HG03108 (cell line): ENCODE results near the gene SERINC4.
"Not testable (repeated sequence)": the region's sequence is repeated elsewhere in the genome, so short reads cannot be mapped to it uniquely, and the experiment has no call there.

Experiments used
- ATAC-seq: cut with Tn5 transposase; IDR thresholded peaks from one replicate; pipeline ENCODE4 v1.9.1; 2021; ENCODE audit warnings: moderate library complexity; ENCODE audit not compliant: unreplicated experiment

The SERINC4 gene

GRCh38 chr15:43799945-43800285 lies at the start of gene SERINC4:
TSS of gene SERINC4 (minus strand) at chr15:43800220. CDS start at chr15:43799986, 234 bp downstream.
- no peak for ATAC-seq

- no peak for ATAC-seq
Measured at GRCh38 chr15:43845421-43845820, 45.4 kb upstream of the SERINC4 start.

GRCh38 chr15:43832485-43832884 lies 32.5 kb upstream of the SERINC4 start:
- not testable (repeated sequence) for ATAC-seq

GRCh38 chr15:43831519-43832052 lies 31.6 kb upstream of the SERINC4 start:
- not testable (repeated sequence) for ATAC-seq

GRCh38 chr15:43830691-43831275 lies 30.8 kb upstream of the SERINC4 start:
- ATAC-seq, result not testable (repeated sequence)

GRCh38 chr15:43829951-43830540 lies 30.0 kb upstream of the SERINC4 start:
- not testable (repeated sequence) for ATAC-seq

GRCh38 chr15:43828061-43828657 lies 28.1 kb upstream of the SERINC4 start:
- no peak for ATAC-seq

- peak; percentile 64 for ATAC-seq
Measured at GRCh38 chr15:43826508-43827341, 26.7 kb upstream of the SERINC4 start, which contains the start of gene WDR76. TSS of gene WDR76 (plus strand) at chr15:43827002. CDS start at chr15:43827033, 31 bp downstream.

GRCh38 chr15:43826029-43826507 lies 26.0 kb upstream of the SERINC4 start:
- no peak for ATAC-seq

- ATAC-seq, result not testable (repeated sequence)
Measured at GRCh38 chr15:43825305-43825704, 25.3 kb upstream of the SERINC4 start.

- peak; percentile 57 for ATAC-seq
Measured at GRCh38 chr15:43824302-43825246, 24.6 kb upstream of the SERINC4 start, which contains the start of gene MFAP1. TSS of gene MFAP1 (minus strand) at chr15:43824690. CDS start at chr15:43824569, 121 bp downstream.

GRCh38 chr15:43821505-43821904 lies 21.5 kb upstream of the SERINC4 start:
- no peak for ATAC-seq

GRCh38 chr15:43815064-43815463 lies 15.0 kb upstream of the SERINC4 start:
- ATAC-seq, result not testable (repeated sequence)

- peak; percentile 51 for ATAC-seq
Measured at GRCh38 chr15:43808960-43809678, 9.1 kb upstream of the SERINC4 start.

- no peak for ATAC-seq
Measured at GRCh38 chr15:43808435-43808950, 8.5 kb upstream of the SERINC4 start.

GRCh38 chr15:43802676-43803075 lies 2.7 kb upstream of the SERINC4 start:
- not testable (repeated sequence) for ATAC-seq

- ATAC-seq, result peak; percentile 85
Measured at GRCh38 chr15:43800286-43801141, 494 bp upstream of the SERINC4 start, which contains the start of gene HYPK. TSS of gene HYPK (plus strand) at chr15:43800599. CDS start at chr15:43800623, 24 bp downstream.
